ENCODE results near the gene KLF7.

DNA sequence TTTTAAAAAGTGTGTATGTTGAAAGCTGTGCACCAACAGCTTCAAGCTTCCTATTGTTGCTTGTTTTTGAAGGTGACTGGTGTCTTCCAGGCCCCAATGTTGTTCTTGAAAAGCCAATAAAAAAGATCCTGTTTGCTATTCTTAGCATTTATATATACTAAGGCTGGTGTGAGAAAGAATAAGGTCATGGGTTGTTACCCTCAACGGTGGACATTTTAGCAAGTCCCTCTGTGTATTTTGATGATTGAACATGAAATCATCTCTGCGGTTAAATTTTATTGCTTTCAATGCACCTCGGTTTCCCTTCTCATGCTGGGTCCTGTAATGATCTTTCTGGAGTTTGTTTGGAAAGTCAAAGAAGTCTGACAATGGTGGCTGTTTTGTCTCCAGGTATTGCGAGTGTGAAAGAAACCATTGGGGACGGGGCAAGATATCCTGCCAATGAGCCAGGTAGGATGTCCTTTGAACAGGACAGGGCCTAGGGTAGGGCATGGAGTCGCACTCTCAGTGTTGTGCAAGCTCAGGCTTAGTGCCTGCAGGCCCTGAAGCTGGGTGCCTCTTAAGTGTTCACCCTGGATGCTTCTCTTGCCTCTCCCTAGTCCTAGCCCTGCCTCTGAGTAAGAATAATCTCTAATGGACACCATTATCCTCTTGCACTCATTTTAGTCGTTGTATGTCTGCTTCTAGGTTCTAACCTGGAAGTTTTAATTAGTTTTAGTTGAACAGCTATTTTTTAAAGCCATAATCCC lies 16.0 kb upstream of the KLF7 start:
- TF ChIP-seq POLR2A (IDR thresholded peaks at IDR 0.05) (no peak), POLR2AphosphoS5 (IDR thresholded peaks at IDR 0.05; ENCODE audit: insufficient read depth in 1 of 2, low read depth in 1 of 2) (no peak)
- TF ChIP-seq, protein P1, sequence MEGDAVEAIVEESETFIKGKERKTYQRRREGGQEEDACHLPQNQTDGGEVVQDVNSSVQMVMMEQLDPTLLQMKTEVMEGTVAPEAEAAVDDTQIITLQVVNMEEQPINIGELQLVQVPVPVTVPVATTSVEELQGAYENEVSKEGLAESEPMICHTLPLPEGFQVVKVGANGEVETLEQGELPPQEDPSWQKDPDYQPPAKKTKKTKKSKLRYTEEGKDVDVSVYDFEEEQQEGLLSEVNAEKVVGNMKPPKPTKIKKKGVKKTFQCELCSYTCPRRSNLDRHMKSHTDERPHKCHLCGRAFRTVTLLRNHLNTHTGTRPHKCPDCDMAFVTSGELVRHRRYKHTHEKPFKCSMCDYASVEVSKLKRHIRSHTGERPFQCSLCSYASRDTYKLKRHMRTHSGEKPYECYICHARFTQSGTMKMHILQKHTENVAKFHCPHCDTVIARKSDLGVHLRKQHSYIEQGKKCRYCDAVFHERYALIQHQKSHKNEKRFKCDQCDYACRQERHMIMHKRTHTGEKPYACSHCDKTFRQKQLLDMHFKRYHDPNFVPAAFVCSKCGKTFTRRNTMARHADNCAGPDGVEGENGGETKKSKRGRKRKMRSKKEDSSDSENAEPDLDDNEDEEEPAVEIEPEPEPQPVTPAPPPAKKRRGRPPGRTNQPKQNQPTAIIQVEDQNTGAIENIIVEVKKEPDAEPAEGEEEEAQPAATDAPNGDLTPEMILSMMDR (IDR thresholded peaks at IDR 0.05): no peak
